ENCODE measurements around the gene STMN3.
A peak's percentile ranks its signal among the peaks of the same experiment; 100 is the strongest.

Gene STMN3

GRCh38 chr20:63692436-63693082, 39.3 kb upstream of the STMN3 start:
- ATAC-seq (no peak), DNase-seq (no peak)

GRCh38 chr20:63691711-63692435, 38.6 kb upstream of the STMN3 start:
- no peak for DNase-seq
- ATAC-seq, result no peak

- no peak for ATAC-seq
- DNase-seq, result no peak
These were observed 37.9 kb upstream of the STMN3 start for GRCh38 chr20:63690898-63691710.

- DNase-seq, result no peak
- ATAC-seq, result no peak
These were observed 37.0 kb upstream of the STMN3 start for GRCh38 chr20:63690003-63690897.

- ATAC-seq, result no peak
- DNase-seq, result no peak
These were observed 36.1 kb upstream of the STMN3 start for GRCh38 chr20:63689046-63690002.

GRCh38 chr20:63688228-63689045, 35.2 kb upstream of the STMN3 start:
- no peak for DNase-seq
- ATAC-seq, result no peak

GRCh38 chr20:63687419-63688178, 34.4 kb upstream of the STMN3 start:
- ATAC-seq (no peak), DNase-seq (no peak)

- ATAC-seq (peak; percentile 40), DNase-seq (peak; percentile 53)
These were observed 33.5 kb upstream of the STMN3 start for GRCh38 chr20:63686492-63687321.

GRCh38 chr20:63686094-63686491, 32.9 kb upstream of the STMN3 start:
- DNase-seq, result no peak
- ATAC-seq, result no peak

GRCh38 chr20:63685269-63686026, 32.2 kb upstream of the STMN3 start:
- DNase-seq (no peak), ATAC-seq (no peak)

- DNase-seq, result no peak
- peak; percentile 39 for ATAC-seq
These were observed 29.3 kb upstream of the STMN3 start for GRCh38 chr20:63682384-63683139.

GRCh38 chr20:63681609-63682142, 28.5 kb upstream of the STMN3 start:
- no peak for DNase-seq
- ATAC-seq, result no peak

- DNase-seq (no peak), ATAC-seq (no peak)
These were observed 27.8 kb upstream of the STMN3 start for GRCh38 chr20:63680857-63681608.

- ATAC-seq (no peak), DNase-seq (no peak)
These were observed 27.2 kb upstream of the STMN3 start for GRCh38 chr20:63680427-63680826.

- ATAC-seq (no peak), DNase-seq (no peak)
These were observed 26.6 kb upstream of the STMN3 start for GRCh38 chr20:63679799-63680305.

All from stimulated activated naive CD8-positive, alpha-beta T cell treated with anti-CD3 and anti-CD28 coated beads, Interleukin-15, Interleukin-2, amounts not matched to agents 100 U/mL and 50 U/mL, for 24 hours (primary cell).